T-cell (primary cell): Measurements from ENCODE around the gene GPR156. TPM values are rescaled to one million over a fixed set of nuclear protein-coding genes. Genes with fewer than 3 reads are reported as not detected.

Source experiments
- ATAC-seq, 4 experiments: fragments of 200-7000 bp in 3 of 4; fragments of 150-1000 bp in 1 of 4; cut with Tn5 transposase; replicated peaks in 1 of 4; 1 replicate in 3 of 4; 2 replicates in 1 of 4; pipeline ENCODE4 v1.10.0; 2021; ENCODE audit warnings: moderate library complexity in 3 of 4, mild to moderate bottlenecking in 2 of 4, moderate number of reproducible peaks in 1 of 4
- CTCF ChIA-PET, 2 donors: fragments of 300-600 bp; sonication (Branson Sonifier 250); formaldehyde crosslinking; loops; one replicate each; lab custom pipeline; 2022; ENCODE audit warnings: antibody characterized with exemption in 2 of 2; lab: Charles Lee
- POLR2A ChIA-PET, 2 donors: fragments of 300-600 bp; sonication (Branson Sonifier 250); formaldehyde crosslinking; loops; one replicate each; lab custom pipeline; 2022; ENCODE audit warnings: antibody characterized with exemption in 2 of 2; lab: Charles Lee
- DNase-seq, 35 experiments: peaks; one replicate each; pipeline versions ENCODE4 v3.0.0 to v3.0.0-alpha.2; 2013 to 2023
- H3K27ac ChIP-seq: one replicate; pipeline ENCODE4 v1.5.1; 2013; ENCODE audit warnings: low read length
- H3K27me3 ChIP-seq, 2 experiments: replicated peaks in 1 of 2; 1 replicate in 1 of 2; 2 replicates in 1 of 2; pipeline versions ENCODE4 v1.6.1 to v1.7.0; 2013; ENCODE audit warnings: low read length in 1 of 2, mixed read lengths in 1 of 2; ENCODE audit not compliant: control insufficient read depth in 2 of 2, insufficient read depth in 2 of 2; ENCODE audit errors: extremely low read depth in 1 of 2
- H3K36me3 ChIP-seq, 2 donors: 1 replicate in 1 of 2; 2 replicates in 1 of 2; pipeline versions ENCODE4 v1.6.1 to v1.7.0; 2013; ENCODE audit warnings: low read length in 1 of 2; ENCODE audit not compliant: control insufficient read depth in 2 of 2, insufficient read depth in 1 of 2; ENCODE audit errors: extremely low read depth in 1 of 2
- H3K4me1 ChIP-seq, 2 experiments: 1 replicate in 1 of 2; 2 replicates in 1 of 2; pipeline versions ENCODE4 v1.6.1 to v1.7.0; 2013; ENCODE audit warnings: low read length in 2 of 2, mixed read lengths in 1 of 2; ENCODE audit not compliant: insufficient read depth in 2 of 2, control insufficient read depth in 1 of 2; ENCODE audit errors: extremely low read depth in 1 of 2
- H3K4me3 ChIP-seq, 2 donors: 1 replicate in 1 of 2; 2 replicates in 1 of 2; pipeline versions ENCODE4 v1.5.1 to v1.7.0; 2013; ENCODE audit warnings: mild to moderate bottlenecking in 2 of 2, low read length in 1 of 2, moderate library complexity in 1 of 2; ENCODE audit not compliant: control insufficient read depth in 1 of 2; ENCODE audit errors: extremely low read depth in 1 of 2
- H3K9me3 ChIP-seq: 2 replicates; pipeline ENCODE4 v1.7.0; 2013
- H3K27ac Mint-ChIP-seq, 2 donors: one replicate each; pipeline ENCODE4 v1.8.0; 2020 to 2021; ENCODE audit warnings: mild to moderate bottlenecking in 2 of 2, mixed read lengths in 2 of 2
- H3K27me3 Mint-ChIP-seq, 2 donors: one replicate each; pipeline ENCODE4 v1.8.0; 2021 to 2022; ENCODE audit warnings: mixed read lengths in 2 of 2
- H3K36me3 Mint-ChIP-seq: one replicate; pipeline ENCODE4 v1.8.0; 2021; ENCODE audit warnings: mixed read lengths
- H3K4me1 Mint-ChIP-seq, 3 donors: one replicate each; pipeline ENCODE4 v1.8.0; 2020 to 2022; ENCODE audit warnings: mixed read lengths in 3 of 3, mild to moderate bottlenecking in 1 of 3
- H3K4me3 Mint-ChIP-seq, 3 donors: one replicate each; pipeline ENCODE4 v1.8.0; 2020 to 2022; ENCODE audit warnings: mild to moderate bottlenecking in 3 of 3, mixed read lengths in 3 of 3, moderate library complexity in 3 of 3
- H3K9me3 Mint-ChIP-seq, 3 donors: one replicate each; pipeline ENCODE4 v1.8.0; 2020 to 2022; ENCODE audit warnings: mixed read lengths in 3 of 3
- WGBS: methylation state at CpG from one replicate; pipeline ENCODE4 v1.1.5; 2013; ENCODE audit warnings: missing lambda C conversion rate; ENCODE audit not compliant: insufficient coverage; 5-methylcytosine and 5-hydroxymethylcytosine counted together
- total RNA-seq, 35 experiments: library from RNA in 6 of 35; stranded (reverse) in 6 of 35; fragments of 120-200 nt in 1 of 35; gene quantifications; one replicate each; pipeline versions ENCODE4 v1.2.1 to v1.2.4 and lab custom pipeline; 2013 to 2026

GPR156 gene
- total RNA-seq, 5 donors from 2014 or later (not counting 1 experiment from before 2014, with no cell fraction given): 0.09 to 0.75 (median 0.38) TPM; not detected in 1

- Mint-ChIP-seq H3K4me3 (no peak overlapping the region), H3K9me3 (no peaks in the 10 kb centered on the region), H3K27me3 (peaks cover 6 to 15% of the 10 kb centered on the region in 2 donors), H3K4me1 (no peaks in the 10 kb centered on the region), H3K36me3 (no peaks in the 10 kb centered on the region), H3K27ac (no peak overlapping the region)
- peaks cover 0 to 11% of the 10 kb centered on the region in 2 experiments for H3K27me3 ChIP-seq
- CTCF ChIA-PET: interaction anchor here in 1 of 2 donors (0.7 kb wide), 1 partner anchor 145 kb away, joined by 3 read pairs; no protein-coding TSS in a partner anchor
- DNase-seq (no peak), ATAC-seq (no peak)
- no peak overlapping the region for H3K4me3 ChIP-seq
- 88% methylated on average over 3 of the region's 5 CpGs for WGBS
- no peaks in the 10 kb centered on the region for H3K36me3 ChIP-seq
- POLR2A ChIA-PET: no interaction called here
- H3K4me1 ChIP-seq: no peaks in the 10 kb centered on the region
- no peaks in the 10 kb centered on the region for H3K9me3 ChIP-seq
- H3K27ac ChIP-seq: no peak overlapping the region
Measured at GRCh38 chr3:120265989-120266388, 19.0 kb downstream of the GPR156 start.

DNA sequence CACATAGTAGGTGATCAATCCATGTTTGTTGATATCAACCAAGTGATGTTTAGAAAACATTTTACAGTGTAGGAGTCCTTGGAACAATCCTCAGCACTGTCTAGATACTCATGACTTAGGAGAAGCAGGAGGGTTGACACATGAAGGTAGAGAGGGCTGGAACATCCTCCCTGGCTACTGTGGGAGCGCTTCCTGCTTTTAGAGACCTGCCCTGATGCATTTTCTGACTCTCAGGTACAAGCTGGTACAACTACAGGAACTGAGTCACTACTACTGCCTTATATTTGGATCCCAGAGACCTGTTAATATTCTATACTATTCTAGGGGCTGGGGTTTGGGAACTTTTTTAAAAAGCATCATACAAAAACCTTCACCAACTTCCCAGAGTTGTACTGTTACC, 20.1 kb downstream of the GPR156 start:
- H3K36me3 ChIP-seq: no peaks in the 10 kb centered on the region
- Mint-ChIP-seq H3K4me3 (no peak overlapping the region), H3K27me3 (peaks cover 4 to 15% of the 10 kb centered on the region in 2 donors), H3K4me1 (no peaks in the 10 kb centered on the region), H3K36me3 (no peaks in the 10 kb centered on the region), H3K27ac (no peak overlapping the region), H3K9me3 (no peaks in the 10 kb centered on the region)
- POLR2A ChIA-PET: no interaction called here
- ATAC-seq (no peak), DNase-seq (no peak)
- CTCF ChIA-PET: interaction anchor here in 1 of 2 donors (0.6 kb wide), 1 partner anchor 156 kb away, joined by 3 read pairs; no protein-coding TSS in a partner anchor
- peaks cover 0 to 11% of the 10 kb centered on the region in 2 experiments for H3K27me3 ChIP-seq
- H3K4me3 ChIP-seq: no peak overlapping the region
- no peaks in the 10 kb centered on the region for H3K9me3 ChIP-seq
- H3K27ac ChIP-seq: no peak overlapping the region
- no CpG with 5 or more reads among the region's 1 CpG for WGBS
- H3K4me1 ChIP-seq: no peaks in the 10 kb centered on the region

GRCh38 chr3:120263792-120264191, 21.2 kb downstream of the GPR156 start:
- no peaks in the 10 kb centered on the region for H3K4me1 Mint-ChIP-seq
- Histone ChIP-seq H3K9me3 (no peaks in the 10 kb centered on the region), H3K4me1 (no peaks in the 10 kb centered on the region), H3K36me3 (no peaks in the 10 kb centered on the region), H3K4me3 (no peak overlapping the region), H3K27me3 (peaks cover 0 to 11% of the 10 kb centered on the region in 2 experiments), H3K27ac (no peak overlapping the region)
- 68% methylated on average over 4 of the region's 5 CpGs for WGBS
- no peak overlapping the region for H3K4me3 Mint-ChIP-seq
- ATAC-seq: no peak
- H3K27ac Mint-ChIP-seq: no peak overlapping the region
- no peaks in the 10 kb centered on the region for H3K9me3 Mint-ChIP-seq
- ChIA-PET POLR2A (no interaction called here), CTCF (no interaction called here)
- H3K36me3 Mint-ChIP-seq: no peaks in the 10 kb centered on the region
- DNase-seq: no peak
- peaks cover 4 to 15% of the 10 kb centered on the region in 2 donors for H3K27me3 Mint-ChIP-seq

GRCh38 chr3:120258009-120258408, 27.0 kb downstream of the GPR156 start:
- Histone ChIP-seq H3K4me1 (no peaks in the 10 kb centered on the region), H3K9me3 (no peaks in the 10 kb centered on the region), H3K27me3 (peaks cover 0 to 2% of the 10 kb centered on the region in 2 experiments), H3K36me3 (no peaks in the 10 kb centered on the region), H3K4me3 (no peak overlapping the region), H3K27ac (no peak overlapping the region)
- peaks cover 9 to 12% (median 11%) of the 10 kb centered on the region in 3 donors for H3K9me3 Mint-ChIP-seq
- DNase-seq (no peak), ATAC-seq (no peak)
- no CpG with 5 or more reads among the region's 1 CpG for WGBS
- H3K4me1 Mint-ChIP-seq: no peaks in the 10 kb centered on the region
- no peaks in the 10 kb centered on the region for H3K36me3 Mint-ChIP-seq
- H3K4me3 Mint-ChIP-seq: no peak overlapping the region
- H3K27ac Mint-ChIP-seq: no peak overlapping the region
- peaks cover 5 to 7% of the 10 kb centered on the region in 2 donors for H3K27me3 Mint-ChIP-seq
- CTCF ChIA-PET: no interaction called here
- POLR2A ChIA-PET: no interaction called here

GRCh38 chr3:120245386-120245785, 39.6 kb downstream of the GPR156 start:
- ATAC-seq: no peak
- H3K4me3 ChIP-seq: no peak overlapping the region
- Mint-ChIP-seq H3K36me3 (no peaks in the 10 kb centered on the region), H3K4me1 (no peaks in the 10 kb centered on the region), H3K4me3 (no peak overlapping the region), H3K27ac (no peak overlapping the region), H3K27me3 (peaks cover 15 to 20% of the 10 kb centered on the region in 2 donors), H3K9me3 (no peaks in the 10 kb centered on the region)
- H3K27ac ChIP-seq: no peak overlapping the region
- H3K27me3 ChIP-seq: peaks cover 0 to 16% of the 10 kb centered on the region in 2 experiments
- DNase-seq: no peak
- no peaks in the 10 kb centered on the region for H3K9me3 ChIP-seq
- CTCF ChIA-PET: interaction anchor here (0.6 to 4.7 kb wide), 8 partner anchors 112 to 313 kb away, joined by 3 to 60 read pairs (median 5); no protein-coding TSS in a partner anchor
- no peaks in the 10 kb centered on the region for H3K4me1 ChIP-seq
- H3K36me3 ChIP-seq: no peaks in the 10 kb centered on the region
- POLR2A ChIA-PET: no interaction called here

GRCh38 chr3:120244834-120245225, 40.2 kb downstream of the GPR156 start:
- H3K27ac Mint-ChIP-seq: no peak overlapping the region
- H3K4me1 ChIP-seq: no peaks in the 10 kb centered on the region
- H3K4me1 Mint-ChIP-seq: no peaks in the 10 kb centered on the region
- no peaks in the 10 kb centered on the region for H3K9me3 ChIP-seq
- WGBS: 50% methylated on average over 2 of the region's 3 CpGs
- H3K9me3 Mint-ChIP-seq: no peaks in the 10 kb centered on the region
- ATAC-seq (no peak), DNase-seq (no peak)
- no peak overlapping the region for H3K4me3 ChIP-seq
- H3K27me3 ChIP-seq: peaks cover 0 to 14% of the 10 kb centered on the region in 2 experiments
- H3K27me3 Mint-ChIP-seq: peaks cover 14 to 19% of the 10 kb centered on the region in 2 donors
- H3K36me3 Mint-ChIP-seq: no peaks in the 10 kb centered on the region
- no peak overlapping the region for H3K27ac ChIP-seq
- ChIA-PET CTCF (interaction anchor here (0.8 to 4.7 kb wide), 9 partner anchors 112 to 611 kb away, joined by 3 to 60 read pairs (median 5); no protein-coding TSS in a partner anchor), POLR2A (no interaction called here)
- H3K36me3 ChIP-seq: no peaks in the 10 kb centered on the region
- H3K4me3 Mint-ChIP-seq: no peak overlapping the region
